GM23248 (cell line): Measurements from ENCODE around the gene SPINK4. TPM values are rescaled to one million over a fixed set of nuclear protein-coding genes. Genes with fewer than 3 reads are reported as not detected.
A peak's percentile ranks its signal among the peaks of the same experiment; 100 is the strongest.

Experiments
- DNase-seq: peaks from one replicate; pipeline ENCODE4 v3.0.0-alpha.2; 2015
- H2AFZ ChIP-seq: fragments of 200-600 bp; sonication (generic); 2 replicates; pipeline ENCODE4 v1.6.1; 2016; ENCODE audit warnings: antibody characterized with exemption
- H3F3A ChIP-seq: fragments of 200-600 bp; sonication (generic); 2 replicates; pipeline ENCODE4 v1.6.1; 2016; ENCODE audit warnings: mild to moderate bottlenecking, antibody characterized with exemption, mixed run types; ENCODE audit not compliant: insufficient read depth
- H3K27ac ChIP-seq: fragments of 200-600 bp; sonication (generic); 2 replicates; pipeline ENCODE4 v1.5.1; 2016; ENCODE audit warnings: mild to moderate bottlenecking
- H3K27me3 ChIP-seq: fragments of 200-600 bp; sonication (generic); replicated peaks from 2 replicates; pipeline ENCODE4 v1.6.1; 2016; ENCODE audit warnings: mild to moderate bottlenecking; ENCODE audit not compliant: insufficient read depth
- H3K36me3 ChIP-seq: fragments of 200-600 bp; sonication (generic); 2 replicates; pipeline ENCODE4 v1.6.1; 2016; ENCODE audit warnings: low read depth, mild to moderate bottlenecking
- H3K4me1 ChIP-seq: fragments of 200-600 bp; sonication (generic); 2 replicates; pipeline ENCODE4 v1.6.1; 2016; ENCODE audit warnings: mild to moderate bottlenecking; ENCODE audit not compliant: insufficient read depth
- H3K4me2 ChIP-seq: fragments of 200-600 bp; sonication (generic); one replicate; pipeline ENCODE4 v1.6.1; 2016; ENCODE audit warnings: mild to moderate bottlenecking; ENCODE audit not compliant: unreplicated experiment
- H3K4me3 ChIP-seq: fragments of 200-600 bp; sonication (generic); 2 replicates; pipeline ENCODE4 v1.5.1; 2016; ENCODE audit warnings: mild to moderate bottlenecking
- H3K79me2 ChIP-seq: fragments of 200-600 bp; sonication (generic); 2 replicates; pipeline ENCODE4 v1.6.1; 2016; ENCODE audit warnings: mild to moderate bottlenecking; ENCODE audit not compliant: insufficient read depth
- H3K9ac ChIP-seq: fragments of 200-600 bp; sonication (generic); 2 replicates; pipeline ENCODE4 v1.6.1; 2016; ENCODE audit warnings: mild to moderate bottlenecking
- H3K9me2 ChIP-seq: fragments of 200-600 bp; sonication (generic); 2 replicates; pipeline ENCODE4 v1.6.1; 2016; ENCODE audit warnings: mixed run types, mild to moderate bottlenecking, moderate library complexity; ENCODE audit not compliant: insufficient read depth
- H3K9me3 ChIP-seq: fragments of 200-600 bp; sonication (generic); one replicate; pipeline ENCODE4 v1.6.1; 2017; ENCODE audit warnings: low read depth
- H4K20me1 ChIP-seq: fragments of 200-600 bp; sonication (generic); 2 replicates; pipeline ENCODE4 v1.6.0; 2016; ENCODE audit not compliant: insufficient read depth
- EZH2 ChIP-seq: fragments of 200-600 bp; sonication (generic); IDR thresholded peaks from 2 replicates; pipeline ENCODE4 v1.6.1; 2018; ENCODE audit warnings: antibody characterized with exemption, mild to moderate bottlenecking; ENCODE audit not compliant: insufficient read depth, poor library complexity, severe bottlenecking
- EZH2phosphoT487 ChIP-seq: fragments of 200-600 bp; sonication (generic); IDR thresholded peaks from 2 replicates; pipeline ENCODE4 v1.6.1; 2018; ENCODE audit warnings: antibody characterized with exemption, moderate library complexity, mild to moderate bottlenecking, low read depth; ENCODE audit not compliant: insufficient read depth
- WGBS, 2 experiments: methylation state at CpG; one replicate each; pipeline ENCODE4 v1.1.6; 2015 to 2017; ENCODE audit warnings: low lambda C conversion rate in 2 of 2, low coverage in 1 of 2; ENCODE audit errors: missing lambda C conversion rate in 2 of 2; 5-methylcytosine and 5-hydroxymethylcytosine counted together
- in situ Hi-C: fragments of 300-500 bp; cut with MboI; formaldehyde crosslinking; loops from 2 replicates; pipeline ENCODE4 v1.15.0; 2020
- polyA plus RNA-seq: library from polyadenylated mRNA; unstranded; fragments of >200 nt; fragmentation: Nextera tagmentation; extraction: Ambion mirVana; gene quantifications from 2 replicates; pipeline ENCODE4 v1.2.1, GENCODE V29; 2016
- total RNA-seq: library from RNA; depleted of rRNA; stranded (reverse); fragments of >200 nt; shearing (Covaris generic); gene quantifications from 2 replicates; pipeline ENCODE4 v1.2.3, GENCODE V29; 2014

SPINK4 gene
- total and polyA plus RNA-seq, 2 experiments from 2014 or later = not detected

DNA sequence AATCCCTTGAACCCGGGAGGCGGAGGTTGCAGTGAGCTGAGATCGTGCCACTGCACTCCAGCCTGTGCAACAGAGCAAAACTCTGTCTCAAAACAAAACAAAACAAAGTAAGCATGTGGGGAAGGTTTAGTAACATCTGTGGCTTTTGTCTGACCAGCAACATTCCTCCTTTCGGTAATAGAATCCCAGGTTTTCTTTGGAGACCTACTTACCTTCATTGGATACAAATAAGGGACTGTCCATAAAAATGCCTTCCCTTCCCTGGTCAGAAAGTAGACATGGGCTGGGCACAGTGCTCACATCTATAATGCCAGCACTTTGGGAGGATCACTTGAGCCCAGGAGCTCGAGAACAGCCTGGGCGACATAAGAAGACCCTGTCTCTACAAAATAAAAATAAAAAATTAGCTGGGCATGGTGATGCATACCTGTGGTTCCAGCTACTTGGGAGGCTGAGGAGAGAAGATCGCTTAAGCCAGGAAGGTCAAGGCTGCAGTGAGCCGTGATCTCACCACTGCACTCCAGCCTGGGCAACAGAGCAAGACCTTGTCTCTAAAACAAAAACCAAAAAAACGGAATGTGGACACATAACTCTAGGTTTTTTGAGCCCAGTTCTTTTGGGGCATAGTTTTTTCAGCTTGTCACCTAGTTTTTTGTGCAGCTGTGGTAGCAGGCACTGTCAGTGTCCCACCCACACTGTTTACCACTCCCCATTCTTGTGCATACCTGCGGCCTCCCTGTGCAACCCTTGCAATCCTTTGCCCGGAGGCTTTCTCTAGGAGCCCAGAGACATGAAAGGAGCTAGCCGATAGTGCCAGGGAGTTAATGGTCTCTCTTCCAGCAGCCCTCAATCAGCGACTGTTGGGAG, 9.0 kb upstream of the SPINK4 start:
- H3F3A ChIP-seq = no peaks in the 10 kb centered on the region
- WGBS, 2 experiments = 76 to 78% methylated on average over 13 of the region's 13 CpGs
- H3K9ac ChIP-seq = no peak overlapping the region
- H3K9me2 ChIP-seq = no peaks in the 10 kb centered on the region
- no peak for DNase-seq
- no peak overlapping the region for H3K4me2 ChIP-seq
- no peak overlapping the region for H3K27ac ChIP-seq
- H3K4me1 ChIP-seq = peaks cover 14% of the 10 kb centered on the region
- H3K27me3 ChIP-seq = no peaks in the 10 kb centered on the region
- no peaks in the 10 kb centered on the region for H4K20me1 ChIP-seq
- in situ Hi-C loops = no loop called here
- no peaks in the 10 kb centered on the region for H3K36me3 ChIP-seq
- TF ChIP-seq EZH2 = no peak
- TF ChIP-seq EZH2phosphoT487 = no peak
- no peak overlapping the region for H3K4me3 ChIP-seq
- no peaks in the 10 kb centered on the region for H3K9me3 ChIP-seq
- H2AFZ ChIP-seq = no peak overlapping the region
- H3K79me2 ChIP-seq = no peaks in the 10 kb centered on the region

DNA sequence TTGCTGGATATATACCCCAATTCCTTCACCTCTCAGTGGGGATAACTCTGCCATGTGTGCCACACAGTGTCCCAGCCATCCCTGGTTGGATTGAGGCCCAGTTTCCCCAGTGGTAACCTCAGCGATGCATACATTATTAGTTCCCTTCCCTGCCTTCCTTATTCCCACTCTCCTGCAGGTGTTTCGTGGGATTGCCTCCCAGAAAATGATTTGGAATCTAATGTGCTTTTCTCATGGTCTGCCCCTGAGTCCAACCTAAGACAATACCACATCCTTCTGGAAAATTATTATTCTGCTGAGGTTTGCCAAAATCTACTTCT, 8.4 kb upstream of the SPINK4 start:
- no peak overlapping the region for H3K9ac ChIP-seq
- no peak overlapping the region for H3K4me3 ChIP-seq
- peaks cover 14% of the 10 kb centered on the region for H3K4me1 ChIP-seq
- H2AFZ ChIP-seq = no peak overlapping the region
- no peaks in the 10 kb centered on the region for H3K9me3 ChIP-seq
- no peak overlapping the region for H3K4me2 ChIP-seq
- 89 to 92% methylated on average over 2 of the region's 2 CpGs for WGBS, 2 experiments
- in situ Hi-C loops = no loop called here
- H3K36me3 ChIP-seq = no peaks in the 10 kb centered on the region
- DNase-seq = no peak
- 0 out of 2 replicates have a peak, but pooled peaks cover 2% of the 10 kb centered on the region for H3F3A ChIP-seq
- no peak overlapping the region for H3K27ac ChIP-seq
- no peaks in the 10 kb centered on the region for H3K27me3 ChIP-seq
- no peaks in the 10 kb centered on the region for H4K20me1 ChIP-seq
- no peaks in the 10 kb centered on the region for H3K79me2 ChIP-seq
- H3K9me2 ChIP-seq = no peaks in the 10 kb centered on the region
- no peak for TF ChIP-seq EZH2
- no peak for TF ChIP-seq EZH2phosphoT487

DNA sequence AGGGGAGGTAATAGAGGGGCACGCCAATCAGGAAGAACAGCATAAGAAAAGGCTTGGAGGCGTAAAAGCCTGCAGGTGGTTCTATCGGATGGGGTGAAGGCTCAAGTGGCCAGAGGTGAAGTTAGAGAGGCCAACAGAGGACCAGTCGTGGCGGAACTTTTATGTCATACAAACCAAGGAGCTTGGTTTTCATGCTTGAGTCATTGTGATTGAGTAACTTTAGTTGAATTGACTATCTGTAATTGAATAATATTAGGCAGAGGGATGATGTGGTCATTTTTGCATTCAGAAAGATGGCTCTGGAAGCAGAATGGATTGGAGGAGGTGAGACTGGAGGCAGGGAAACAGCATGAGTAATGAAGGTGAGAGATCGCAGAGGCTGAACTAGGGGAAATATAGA, 7.2 kb upstream of the SPINK4 start:
- no peak for DNase-seq
- Histone ChIP-seq H3K36me3 (no peaks in the 10 kb centered on the region), H3K4me1 (peaks cover 14% of the 10 kb centered on the region), H4K20me1 (no peaks in the 10 kb centered on the region), H2AFZ (no peak overlapping the region), H3K27me3 (no peaks in the 10 kb centered on the region), H3K4me3 (no peak overlapping the region), H3K79me2 (no peaks in the 10 kb centered on the region), H3K9me3 (no peaks in the 10 kb centered on the region), H3K9ac (no peak overlapping the region), H3K27ac (no peak overlapping the region), H3K4me2 (no peak overlapping the region), H3F3A (0 out of 2 replicates have a peak, but pooled peaks cover 6% of the 10 kb centered on the region), H3K9me2 (no peaks in the 10 kb centered on the region)
- TF ChIP-seq EZH2 (no peak), EZH2phosphoT487 (no peak)
- WGBS, 2 experiments = 90 to 91% methylated on average over 6 of the region's 6 CpGs
- in situ Hi-C loops = no loop called here

DNA sequence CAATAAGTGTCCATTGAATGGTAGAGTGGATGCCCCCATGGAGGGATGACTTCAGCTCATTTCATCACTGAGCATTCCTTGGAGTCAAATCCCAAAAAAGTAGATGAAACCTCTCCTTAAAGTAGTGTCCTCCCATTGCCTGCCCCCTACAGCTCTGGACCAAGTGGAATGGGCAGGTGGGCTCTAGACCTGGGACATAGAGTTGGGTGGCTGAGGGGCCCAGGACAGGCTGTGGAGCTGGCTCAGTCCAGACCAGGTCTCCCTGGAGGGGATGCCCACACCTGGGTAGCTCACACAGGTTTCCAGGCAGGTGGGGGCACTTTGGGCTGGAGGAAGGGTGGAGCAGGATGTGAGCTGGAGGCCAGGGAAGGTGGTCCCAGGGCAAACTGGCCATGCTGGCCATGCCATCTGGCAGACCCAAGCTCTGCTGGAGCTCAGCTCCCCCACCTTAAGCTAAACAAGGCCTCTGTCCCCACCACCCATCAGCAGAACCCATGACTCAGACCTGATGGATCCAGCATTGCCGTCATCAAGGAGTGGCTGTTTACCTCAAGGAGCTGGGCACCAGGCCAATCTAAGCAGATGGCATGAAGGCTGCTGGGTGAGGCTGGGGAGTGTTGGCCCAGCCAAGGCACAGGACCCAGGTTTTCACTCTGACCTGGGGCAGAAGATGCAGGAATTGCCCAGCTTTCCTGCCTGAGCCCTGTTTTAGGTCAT, 6.2 kb upstream of the SPINK4 start:
- H2AFZ ChIP-seq = no peak overlapping the region
- no peaks in the 10 kb centered on the region for H4K20me1 ChIP-seq
- peak; percentile 95 for DNase-seq
- no peak overlapping the region for H3K4me2 ChIP-seq
- H3K36me3 ChIP-seq = no peaks in the 10 kb centered on the region
- no peaks in the 10 kb centered on the region for H3K27me3 ChIP-seq
- no peaks in the 10 kb centered on the region for H3K9me2 ChIP-seq
- H3K27ac ChIP-seq = no peak overlapping the region
- no peaks in the 10 kb centered on the region for H3K9me3 ChIP-seq
- TF ChIP-seq EZH2 = no peak
- H3K4me1 ChIP-seq = peaks cover 14% of the 10 kb centered on the region
- in situ Hi-C loops = no loop called here
- 0% methylated on average over 1 of the region's 1 CpG for WGBS, 2 experiments
- H3K9ac ChIP-seq = no peak overlapping the region
- 0 out of 2 replicates have a peak, but pooled peaks cover 6% of the 10 kb centered on the region for H3F3A ChIP-seq
- H3K4me3 ChIP-seq = no peak overlapping the region
- no peaks in the 10 kb centered on the region for H3K79me2 ChIP-seq
